A673 (cell line): Measurements from ENCODE around the gene KLC4. TPM values are rescaled to one million over a fixed set of nuclear protein-coding genes. Genes with fewer than 3 reads are reported as not detected.

ENCODE experiments used
- BruUV-seq: library from RNA; stranded (reverse); fragments of 400-500 nt; replicated peaks from 2 replicates; lab custom pipeline; 2021; lab: Mats Ljungman, UMichigan
- CTCF ChIA-PET: fragments of 300-600 bp; sonication (Branson Sonifier 250); formaldehyde crosslinking; loops from one replicate; lab custom pipeline; 2022; ENCODE audit warnings: antibody characterized with exemption; lab: Charles Lee
- POLR2A ChIA-PET: fragments of 300-600 bp; sonication (Branson Sonifier 250); formaldehyde crosslinking; loops from one replicate; lab custom pipeline; 2022; ENCODE audit warnings: antibody characterized with exemption; ENCODE audit not compliant: low non-redundant PET; lab: Charles Lee
- DNase-seq: peaks from one replicate; pipeline ENCODE4 v3.0.0-alpha.2; 2015; ENCODE audit warnings: low spot score
- H3K27ac ChIP-seq: fragments of 200-600 bp; sonication (generic); 2 replicates; pipeline ENCODE4 v1.5.1; 2016; ENCODE audit warnings: mixed run types, low read depth, mild to moderate bottlenecking, mixed read lengths, antibody characterized with exemption, low read length; ENCODE audit not compliant: poor library complexity, severe bottlenecking
- H3K27me3 ChIP-seq: fragments of 200-600 bp; sonication (generic); replicated peaks from 2 replicates; pipeline ENCODE4 v1.6.1; 2017; ENCODE audit warnings: mixed run types, low read depth, mild to moderate bottlenecking, mixed read lengths, antibody characterized with exemption, low read length; ENCODE audit not compliant: insufficient read depth, poor library complexity
- H3K36me3 ChIP-seq: fragments of 200-600 bp; sonication (generic); 2 replicates; pipeline ENCODE4 v1.6.1; 2016; ENCODE audit warnings: mixed run types, mild to moderate bottlenecking, mixed read lengths, antibody characterized with exemption, low read length; ENCODE audit not compliant: insufficient read depth, poor library complexity, severe bottlenecking
- H3K4me1 ChIP-seq: fragments of 200-600 bp; sonication (generic); 2 replicates; pipeline ENCODE4 v1.6.1; 2017; ENCODE audit warnings: mixed run types, mild to moderate bottlenecking, mixed read lengths, antibody characterized with exemption, low read length; ENCODE audit not compliant: insufficient read depth, poor library complexity, severe bottlenecking
- H3K4me3 ChIP-seq: fragments of 200-600 bp; sonication (generic); 2 replicates; pipeline ENCODE4 v1.5.1; 2016; ENCODE audit warnings: low read depth, mixed run types, mild to moderate bottlenecking, mixed read lengths, low read length; ENCODE audit not compliant: poor library complexity, severe bottlenecking
- H3K9me3 ChIP-seq: fragments of 200-600 bp; sonication (generic); 2 replicates; pipeline ENCODE4 v1.6.1; 2016; ENCODE audit warnings: mixed run types, low read depth, mild to moderate bottlenecking, mixed read lengths, antibody characterized with exemption, low read length; ENCODE audit not compliant: poor library complexity, severe bottlenecking
- CTCF ChIP-seq: fragments of 300-800, 200-600 bp; sonication (generic); conservative IDR thresholded peaks from 2 replicates; pipeline ENCODE4 v1.5.1; 2017; ENCODE audit warnings: low read depth, mild to moderate bottlenecking, antibody characterized with exemption, low read length, moderate library complexity, mixed read lengths
- EZH2 ChIP-seq: fragments of 200-600 bp; sonication (generic); IDR thresholded peaks from 2 replicates; pipeline ENCODE4 v1.6.1; 2017; ENCODE audit warnings: borderline replicate concordance, low read depth, mild to moderate bottlenecking, mixed read lengths, antibody characterized with exemption, low read length; ENCODE audit not compliant: poor library complexity, severe bottlenecking
- intact Hi-C: fragments of 100-400 bp; cut with micrococcal nuclease; formaldehyde crosslinking; loops from one replicate; pipeline ENCODE4 v1.10.0; 2022; ENCODE audit not compliant: unreplicated experiment
- total RNA-seq: library from RNA; stranded (reverse); gene quantifications from 2 replicates; pipeline ENCODE4 v1.2.3, GENCODE V29; 2021

KLC4 gene
- total RNA-seq, 1 experiment from 2014 or later: 21.3 TPM

GRCh38 chr6:43077333-43077809 is 17.9 kb downstream of the KLC4 start:
- no peak for DNase-seq
- Histone ChIP-seq H3K4me1 (peaks cover 27% of the 10 kb centered on the region), H3K27ac (peak overlapping the region; percentile 91), H3K27me3 (no peaks in the 10 kb centered on the region), H3K9me3 (no peaks in the 10 kb centered on the region), H3K4me3 (peak overlapping the region; percentile 98), H3K36me3 (no peaks in the 10 kb centered on the region)
- intact Hi-C loops: no loop called here
- POLR2A ChIA-PET: no interaction called here
- BruUV-seq: no TSS peak
- TF ChIP-seq CTCF: no peak
- TF ChIP-seq EZH2: no peak
- CTCF ChIA-PET: no interaction called here

- Histone ChIP-seq H3K9me3 (no peaks in the 10 kb centered on the region), H3K27me3 (no peaks in the 10 kb centered on the region), H3K4me3 (peak overlapping the region; percentile 98), H3K36me3 (no peaks in the 10 kb centered on the region), H3K27ac (peak overlapping the region; percentile 91), H3K4me1 (peaks cover 27% of the 10 kb centered on the region)
- BruUV-seq: no TSS peak
- DNase-seq: peak; percentile 29
- no peak for TF ChIP-seq EZH2
- TF ChIP-seq CTCF: no peak
- ChIA-PET POLR2A (no interaction called here), CTCF (no interaction called here)
- intact Hi-C loops: no loop called here
These were observed 18.6 kb downstream of the KLC4 start for GRCh38 chr6:43077981-43078511.

GRCh38 chr6:43078691-43079090 is 19.3 kb downstream of the KLC4 start:
- Histone ChIP-seq H3K27me3 (no peaks in the 10 kb centered on the region), H3K4me3 (no peak overlapping the region), H3K36me3 (no peaks in the 10 kb centered on the region), H3K4me1 (peaks cover 27% of the 10 kb centered on the region), H3K27ac (no peak overlapping the region), H3K9me3 (no peaks in the 10 kb centered on the region)
- ChIA-PET POLR2A (interaction anchor here (0.6 kb wide), 1 partner anchor 11 kb away, joined by 4 read pairs; no protein-coding TSS in a partner anchor), CTCF (no interaction called here)
- no peak for TF ChIP-seq EZH2
- no peak for TF ChIP-seq CTCF
- DNase-seq: no peak
- TSS peak; percentile 41 for BruUV-seq
- intact Hi-C loops: no loop called here
